Smooth muscle cell (in vitro differentiated cells): ENCODE results near the gene GH1. TPM values are rescaled to one million over a fixed set of nuclear protein-coding genes. Genes with fewer than 3 reads are reported as not detected.

ENCODE experiments used
- DNase-seq: peaks from one replicate; lab custom pipeline; 2025; ENCODE audit not compliant: unreplicated experiment; lab: John Stamatoyannopoulos, UW
- H2AFZ ChIP-seq: fragments of 200-600 bp; sonication (generic); 2 replicates; pipeline ENCODE4 v1.6.0; 2016; ENCODE audit warnings: antibody characterized with exemption, low read depth, mild to moderate bottlenecking
- H3F3A ChIP-seq: fragments of 200-600 bp; sonication (generic); 2 replicates; pipeline ENCODE4 v1.6.0; 2017; ENCODE audit warnings: antibody characterized with exemption, low read depth
- H3K27ac ChIP-seq: fragments of 200-600 bp; sonication (generic); 2 replicates; pipeline ENCODE4 v1.5.1; 2016; ENCODE audit warnings: low read depth, mild to moderate bottlenecking
- H3K27me3 ChIP-seq: fragments of 200-600 bp; sonication (generic); 2 replicates; pipeline ENCODE4 v1.6.1; 2016; ENCODE audit warnings: low read depth, mild to moderate bottlenecking
- H3K36me3 ChIP-seq: fragments of 200-600 bp; sonication (generic); 2 replicates; pipeline ENCODE4 v1.5.1; 2016; ENCODE audit warnings: low read depth
- H3K4me1 ChIP-seq: fragments of 200-600 bp; sonication (generic); 2 replicates; pipeline ENCODE4 v1.5.1; 2016; ENCODE audit warnings: low read depth
- H3K4me2 ChIP-seq: fragments of 200-600 bp; sonication (generic); 2 replicates; pipeline ENCODE4 v1.6.0; 2016; ENCODE audit warnings: mild to moderate bottlenecking
- H3K4me3 ChIP-seq: fragments of 200-600 bp; sonication (generic); 2 replicates; pipeline ENCODE4 v1.5.1; 2016; ENCODE audit warnings: mild to moderate bottlenecking
- H3K79me2 ChIP-seq: fragments of 200-600 bp; sonication (generic); 2 replicates; pipeline ENCODE4 v1.6.0; 2016; ENCODE audit warnings: low read depth, mild to moderate bottlenecking
- H3K9ac ChIP-seq: fragments of 200-600 bp; sonication (generic); 2 replicates; pipeline ENCODE4 v1.6.0; 2016; ENCODE audit warnings: low read depth
- H3K9me3 ChIP-seq: fragments of 200-600 bp; sonication (generic); replicated peaks from 2 replicates; pipeline ENCODE4 v1.5.1; 2016; ENCODE audit warnings: low read depth
- H4K20me1 ChIP-seq: fragments of 200-600 bp; sonication (generic); 2 replicates; pipeline ENCODE4 v1.6.0; 2016; ENCODE audit warnings: low read depth
- CTCF ChIP-seq: fragments of 200-600 bp; sonication (generic); IDR thresholded peaks from 2 replicates; pipeline ENCODE4 v1.5.1; 2017; ENCODE audit warnings: borderline replicate concordance, mild to moderate bottlenecking, antibody characterized with exemption; ENCODE audit not compliant: insufficient read depth, poor library complexity, severe bottlenecking
- WGBS: methylation state at CpG from one replicate; pipeline ENCODE4 v1.1.7; 2016; ENCODE audit warnings: low lambda C conversion rate; 5-methylcytosine and 5-hydroxymethylcytosine counted together
- polyA plus RNA-seq: library from polyadenylated mRNA; unstranded; fragments of >200 nt; fragmentation: Nextera tagmentation; extraction: Ambion mirVana; gene quantifications from 2 replicates; pipeline ENCODE4 v1.2.1, GENCODE V29; 2016
- total RNA-seq: library from RNA; depleted of rRNA; stranded (reverse); fragments of >200 nt; gene quantifications from 2 replicates; pipeline ENCODE4 v1.2.3, GENCODE V29; 2014

The GH1 gene
- total and polyA plus RNA-seq, 2 experiments from 2014 or later, result not detected

DNA sequence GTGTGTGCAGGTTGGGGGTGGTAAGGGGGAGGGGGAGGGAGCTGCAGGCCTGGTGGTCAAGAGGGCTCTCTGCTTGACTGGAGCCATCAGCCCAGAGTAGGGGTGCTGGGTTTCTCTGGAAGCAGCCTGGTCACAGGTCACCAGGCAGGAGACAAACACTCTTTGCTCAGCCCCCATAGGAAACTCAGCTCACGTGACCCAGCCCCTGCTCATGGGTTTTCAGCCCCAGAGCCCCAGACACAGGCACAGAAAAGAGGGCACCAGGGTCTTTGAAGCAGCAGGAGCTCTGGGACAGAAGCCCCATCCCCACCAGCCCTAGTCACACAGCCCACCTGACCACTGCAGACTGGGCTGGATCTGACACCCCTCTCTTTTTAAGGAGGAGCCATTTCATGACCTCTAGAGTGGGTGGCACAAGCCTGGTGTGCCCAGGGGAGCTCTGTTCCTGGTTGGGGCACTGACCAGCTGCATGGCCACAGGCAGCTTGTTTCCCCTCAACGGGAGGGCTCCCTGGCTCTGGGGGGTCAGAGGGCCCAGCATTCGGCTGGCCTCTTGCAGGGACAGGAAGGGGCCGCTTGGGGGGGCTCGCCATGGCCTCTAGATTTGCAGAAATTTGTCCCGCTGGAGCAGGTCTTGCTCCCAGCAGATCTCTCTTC, 27.3 kb upstream of the GH1 start:
- no peak overlapping the region for H3K27ac ChIP-seq
- DNase-seq, result no peak
- WGBS, result 79% methylated on average over 6 of the region's 6 CpGs
- no peaks in the 10 kb centered on the region for H3K36me3 ChIP-seq
- no peak for TF ChIP-seq CTCF
- no peaks in the 10 kb centered on the region for H4K20me1 ChIP-seq
- H3K9ac ChIP-seq, result no peak overlapping the region
- H3K9me3 ChIP-seq, result no peaks in the 10 kb centered on the region
- no peak overlapping the region for H3K4me3 ChIP-seq
- H2AFZ ChIP-seq, result no peak overlapping the region
- no peaks in the 10 kb centered on the region for H3K27me3 ChIP-seq
- H3K79me2 ChIP-seq, result no peaks in the 10 kb centered on the region
- H3K4me1 ChIP-seq, result no peaks in the 10 kb centered on the region
- H3K4me2 ChIP-seq, result no peak overlapping the region
- no peaks in the 10 kb centered on the region for H3F3A ChIP-seq

- Histone ChIP-seq H3K27ac (no peak overlapping the region), H3K4me3 (no peak overlapping the region), H2AFZ (no peak overlapping the region), H4K20me1 (no peaks in the 10 kb centered on the region), H3K79me2 (no peaks in the 10 kb centered on the region), H3K9ac (no peak overlapping the region), H3K9me3 (no peaks in the 10 kb centered on the region), H3K4me1 (no peaks in the 10 kb centered on the region), H3F3A (no peaks in the 10 kb centered on the region), H3K27me3 (no peaks in the 10 kb centered on the region), H3K4me2 (no peak overlapping the region), H3K36me3 (no peaks in the 10 kb centered on the region)
- TF ChIP-seq CTCF, result no peak
- 87% methylated on average over 22 of the region's 24 CpGs for WGBS
- no peak for DNase-seq
These were observed 26.3 kb upstream of the GH1 start for GRCh38 chr17:63944736-63945499.

GRCh38 chr17:63943745-63944144, 25.1 kb upstream of the GH1 start:
- no peak overlapping the region for H2AFZ ChIP-seq
- no peaks in the 10 kb centered on the region for H3K4me1 ChIP-seq
- WGBS, result 81% methylated on average over 8 of the region's 9 CpGs
- no peaks in the 10 kb centered on the region for H3K36me3 ChIP-seq
- H3K27me3 ChIP-seq, result no peaks in the 10 kb centered on the region
- H3K79me2 ChIP-seq, result no peaks in the 10 kb centered on the region
- TF ChIP-seq CTCF, result no peak
- DNase-seq, result no peak
- H3F3A ChIP-seq, result no peaks in the 10 kb centered on the region
- H3K4me3 ChIP-seq, result no peak overlapping the region
- no peak overlapping the region for H3K9ac ChIP-seq
- H4K20me1 ChIP-seq, result no peaks in the 10 kb centered on the region
- H3K27ac ChIP-seq, result no peak overlapping the region
- no peak overlapping the region for H3K4me2 ChIP-seq
- no peaks in the 10 kb centered on the region for H3K9me3 ChIP-seq
